Measurements from ENCODE around the gene CXorf58. TPM values are rescaled to one million over a fixed set of nuclear protein-coding genes. Genes with fewer than 3 reads are reported as not detected.

CXorf58 gene
- total and polyA plus RNA-seq, 8 donors = 0.05 TPM; not detected in 7

- H3K27me3 ChIP-seq = no peaks in the 10 kb centered on the region
- no peak overlapping the region for H3K4me3 ChIP-seq
- H3K36me3 ChIP-seq = no peaks in the 10 kb centered on the region
- intact Hi-C loops (cut with DNase I; ENCODE audit: low total_unique reads) = no loop called here
- no peak overlapping the region for H3K27ac ChIP-seq
- DNase-seq = no peak
- no peaks in the 10 kb centered on the region for H3K9me3 ChIP-seq
- H3K4me1 ChIP-seq = no peaks in the 10 kb centered on the region
- TF ChIP-seq POLR2A (IDR thresholded peaks at IDR 0.05) = no peak
- 77 to 100% (median 84%) methylated on average over 2 of the region's 2 CpGs for WGBS, 5 donors
These were observed 37.8 kb upstream of the CXorf58 start for GRCh38 chrX:23870041-23870440.

- TF ChIP-seq POLR2A (IDR thresholded peaks at IDR 0.05) = no peak
- TF ChIP-seq POLR2AphosphoS5 (IDR thresholded peaks at IDR 0.05) = no peak
- TF ChIP-seq EP300 (IDR thresholded peaks at IDR 0.05) = no peak
- Histone ChIP-seq H3K27ac (no peak overlapping the region), H3K9me3 (no peaks in the 10 kb centered on the region), H3K36me3 (no peaks in the 10 kb centered on the region), H3K4me1 (no peaks in the 10 kb centered on the region), H3K4me3 (no peak overlapping the region), H3K27me3 (no peaks in the 10 kb centered on the region)
- no peak for DNase-seq
- 70 to 87% (median 80%) methylated on average over 4 of the region's 4 CpGs for WGBS, 5 donors
- intact Hi-C loops (cut with DNase I; ENCODE audit: low total_unique reads) = no loop called here
These were observed 35.8 kb upstream of the CXorf58 start for GRCh38 chrX:23871905-23872546.

- peak overlapping the region in 3 of 5 donors; percentile 1 to 39 (median 18) for H3K27ac ChIP-seq
- TF ChIP-seq POLR2A (IDR thresholded peaks at IDR 0.05) = no peak
- TF ChIP-seq EP300 (IDR thresholded peaks at IDR 0.05) = no peak
- TF ChIP-seq CTCF (IDR thresholded peaks at IDR 0.05) = no peak
- no peak for TF ChIP-seq POLR2AphosphoS5 (IDR thresholded peaks at IDR 0.05)
- H3K4me1 ChIP-seq = peaks cover 0 to 24% (median 3%) of the 10 kb centered on the region in 4 donors
- 11 to 24% (median 20%) methylated on average over 2 of the region's 2 CpGs for WGBS, 5 donors
- peaks cover 0 to 14% (median 0%) of the 10 kb centered on the region in 3 donors for H3K27me3 ChIP-seq
- intact Hi-C loops (cut with DNase I; ENCODE audit: low total_unique reads) = no loop called here
- no peaks in the 10 kb centered on the region for H3K9me3 ChIP-seq
- no peaks in the 10 kb centered on the region for H3K36me3 ChIP-seq
- DNase-seq = peak in 1 of 2 donors; percentile 33
- H3K4me3 ChIP-seq = no peak overlapping the region
These were observed 28.3 kb upstream of the CXorf58 start for GRCh38 chrX:23879380-23880090.

GRCh38 chrX:23883737-23884354, 24.0 kb upstream of the CXorf58 start:
- DNase-seq = no peak
- H3K4me1 ChIP-seq = peaks cover 0 to 33% (median 7%) of the 10 kb centered on the region in 4 donors
- peak overlapping the region in 2 of 5 donors; percentile 35 to 46 for H3K27ac ChIP-seq
- no peaks in the 10 kb centered on the region for H3K36me3 ChIP-seq
- no peaks in the 10 kb centered on the region for H3K9me3 ChIP-seq
- intact Hi-C loops (cut with DNase I; ENCODE audit: low total_unique reads) = no loop called here
- H3K4me3 ChIP-seq = no peak overlapping the region
- WGBS, 5 donors = 40 to 55% (median 50%) methylated on average over 7 to 9 of the region's 9 CpGs
- peaks cover 0 to 14% (median 0%) of the 10 kb centered on the region in 3 donors for H3K27me3 ChIP-seq
- TF ChIP-seq EP300 (IDR thresholded peaks at IDR 0.05) (no peak), POLR2A (IDR thresholded peaks at IDR 0.05) (no peak), POLR2AphosphoS5 (IDR thresholded peaks at IDR 0.05) (no peak), CTCF (IDR thresholded peaks at IDR 0.05) (no peak)

GRCh38 chrX:23884427-23885024, 23.3 kb upstream of the CXorf58 start:
- 70 to 78% (median 76%) methylated on average over 4 of the region's 4 CpGs for WGBS, 5 donors
- H3K4me3 ChIP-seq = no peak overlapping the region
- H3K4me1 ChIP-seq = peaks cover 0 to 30% (median 5%) of the 10 kb centered on the region in 4 donors
- peaks cover 0 to 14% (median 0%) of the 10 kb centered on the region in 3 donors for H3K27me3 ChIP-seq
- DNase-seq = no peak
- H3K27ac ChIP-seq = no peak overlapping the region
- no peaks in the 10 kb centered on the region for H3K36me3 ChIP-seq
- intact Hi-C loops (cut with DNase I; ENCODE audit: low total_unique reads) = no loop called here
- TF ChIP-seq POLR2AphosphoS5 (IDR thresholded peaks at IDR 0.05) = no peak
- no peak for TF ChIP-seq EP300 (IDR thresholded peaks at IDR 0.05)
- H3K9me3 ChIP-seq = no peaks in the 10 kb centered on the region
